ENCODE results near the gene FMNL2.
A peak's percentile ranks its signal among the peaks of the same experiment; 100 is the strongest.
"Not testable (repeated sequence)": the region's sequence is repeated elsewhere in the genome, so short reads cannot be mapped to it uniquely, and the experiment has no call there.

The FMNL2 gene

GRCh38 chr2:152468899-152469692 lies 134.1 kb downstream of the FMNL2 start:
- DNase-seq (ENCODE audit: insufficient read length), result no peak
- peak; percentile 49; the same call in 1 of the 2 replicates for TF ChIP-seq POLR2A (IDR thresholded peaks at IDR 0.05; ENCODE audit: low read depth, low read length)
- TF ChIP-seq POLR2AphosphoS5 (IDR thresholded peaks at IDR 0.05; ENCODE audit: low read depth, low read length), result no peak
- peak; percentile 78 for FAIRE-seq

GRCh38 chr2:152470861-152471854 lies 136.2 kb downstream of the FMNL2 start:
- FAIRE-seq (peak; percentile 33), DNase-seq (ENCODE audit: insufficient read length) (no peak)

DNA sequence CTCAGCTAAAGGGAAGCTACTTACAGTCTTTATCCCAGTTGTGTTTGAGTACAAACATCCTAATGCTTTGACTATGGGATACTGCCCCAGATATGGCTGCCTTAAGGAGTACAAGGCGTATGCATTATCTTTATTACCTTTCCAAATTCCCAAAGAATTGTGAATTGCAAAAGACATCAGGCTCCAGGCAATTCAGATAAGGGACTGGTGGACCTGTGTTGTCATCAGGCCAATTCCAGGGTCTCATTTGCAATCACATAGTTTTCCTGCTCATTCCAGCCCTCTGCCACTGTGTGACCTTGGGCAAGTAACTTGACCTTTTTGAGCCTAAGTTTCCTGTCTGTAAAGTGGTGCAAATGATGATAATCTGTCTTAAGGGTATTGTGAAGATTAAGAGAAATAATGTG lies 137.5 kb downstream of the FMNL2 start:
- FAIRE-seq, result no peak
- no peak for DNase-seq (ENCODE audit: insufficient read length)
- TF ChIP-seq POLR2AphosphoS5 (IDR thresholded peaks at IDR 0.05; ENCODE audit: low read depth, low read length) (no peak), TAF1 (IDR thresholded peaks at IDR 0.05; ENCODE audit: borderline replicate concordance, low read depth, low read length) (no peak), POLR2A (IDR thresholded peaks at IDR 0.05; ENCODE audit: low read depth, low read length) (no peak)

More at GRCh38 chr2:152470861-152471854, 136.2 kb downstream of the FMNL2 start:
- TF ChIP-seq TAF1 (IDR thresholded peaks at IDR 0.05; ENCODE audit: borderline replicate concordance, low read depth, low read length) (no peak), POLR2A (IDR thresholded peaks at IDR 0.05; ENCODE audit: low read depth, low read length) (no peak), POLR2AphosphoS5 (IDR thresholded peaks at IDR 0.05; ENCODE audit: low read depth, low read length) (no peak)

GRCh38 chr2:152473151-152473857 lies 138.3 kb downstream of the FMNL2 start:
- TF ChIP-seq POLR2A (IDR thresholded peaks at IDR 0.05; ENCODE audit: low read depth, low read length) (no peak), POLR2AphosphoS5 (IDR thresholded peaks at IDR 0.05; ENCODE audit: low read depth, low read length) (no peak), TAF1 (IDR thresholded peaks at IDR 0.05; ENCODE audit: borderline replicate concordance, low read depth, low read length) (no peak)
- no peak for FAIRE-seq

GRCh38 chr2:152474523-152474922 lies 139.5 kb downstream of the FMNL2 start:
- not testable (repeated sequence) for DNase-seq (ENCODE audit: insufficient read length)
- FAIRE-seq, result peak; percentile 63

More at GRCh38 chr2:152473151-152473857, 138.3 kb downstream of the FMNL2 start:
- no peak for DNase-seq (ENCODE audit: insufficient read length)

GRCh38 chr2:152475982-152476381 lies 141.0 kb downstream of the FMNL2 start:
- DNase-seq (ENCODE audit: insufficient read length) (no peak), FAIRE-seq (no peak)
- TF ChIP-seq TAF1 (IDR thresholded peaks at IDR 0.05; ENCODE audit: borderline replicate concordance, low read depth, low read length) (no peak), POLR2AphosphoS5 (IDR thresholded peaks at IDR 0.05; ENCODE audit: low read depth, low read length) (no peak), POLR2A (IDR thresholded peaks at IDR 0.05; ENCODE audit: low read depth, low read length) (no peak)

DNA sequence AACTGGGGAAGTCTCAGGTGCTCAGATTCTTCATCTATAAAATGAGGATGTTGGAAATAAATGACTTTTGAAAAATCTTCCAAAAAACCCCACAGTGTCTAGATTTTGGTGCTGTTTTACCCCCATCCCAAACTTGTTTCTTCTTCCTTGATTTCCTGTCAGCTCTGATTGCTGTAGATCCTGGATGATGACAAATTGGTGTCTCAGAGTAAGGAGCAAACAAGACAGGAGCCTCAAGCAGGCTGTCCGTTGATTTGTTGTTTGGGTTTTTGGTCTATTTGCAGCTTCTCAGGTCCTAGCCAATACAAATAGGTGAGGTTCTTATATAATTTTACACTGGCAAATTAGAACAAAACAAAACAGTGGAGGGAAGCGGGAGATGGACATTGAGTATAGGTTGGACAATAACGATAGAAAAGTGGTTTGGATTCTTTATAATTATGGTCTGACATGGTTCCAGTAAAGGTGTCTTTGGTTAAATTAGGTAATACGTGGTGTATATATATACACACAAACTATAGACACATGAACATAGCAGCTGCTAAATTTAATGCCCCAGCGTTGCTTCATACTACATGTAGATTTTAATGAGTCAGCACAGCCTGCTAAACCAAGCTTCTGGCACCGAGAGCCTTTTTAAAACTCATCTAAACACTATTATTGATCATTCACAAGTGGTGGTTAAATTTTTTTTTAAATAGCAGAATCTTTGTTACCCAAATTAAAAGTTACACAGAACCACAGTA lies 142.5 kb downstream of the FMNL2 start:
- FAIRE-seq (no peak), DNase-seq (ENCODE audit: insufficient read length) (no peak)
- no peak for TF ChIP-seq POLR2A (IDR thresholded peaks at IDR 0.05; ENCODE audit: low read depth, low read length)
- no peak for TF ChIP-seq POLR2AphosphoS5 (IDR thresholded peaks at IDR 0.05; ENCODE audit: low read depth, low read length)
- TF ChIP-seq TAF1 (IDR thresholded peaks at IDR 0.05; ENCODE audit: borderline replicate concordance, low read depth, low read length), result no peak

DNA sequence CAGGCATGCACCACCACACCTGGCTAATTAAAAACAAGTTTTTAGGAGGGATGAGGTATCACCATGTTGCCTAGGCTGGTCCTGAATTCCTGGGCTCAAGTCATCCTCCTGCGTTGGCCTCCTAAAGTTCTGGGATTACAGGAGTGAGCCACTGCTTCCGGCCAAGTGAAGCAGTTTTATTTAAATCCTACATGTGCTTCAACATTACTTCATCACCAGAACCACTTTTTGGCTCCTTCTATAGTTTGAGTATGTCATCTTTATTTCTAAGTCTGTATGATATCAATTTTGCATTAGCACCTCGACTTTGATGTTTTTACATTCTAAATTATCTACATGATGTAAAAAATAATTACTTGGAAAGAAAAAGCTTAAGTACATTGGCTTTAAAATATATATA lies 144.3 kb downstream of the FMNL2 start:
- TF ChIP-seq POLR2A (IDR thresholded peaks at IDR 0.05; ENCODE audit: low read depth, low read length) (no peak), TAF1 (IDR thresholded peaks at IDR 0.05; ENCODE audit: borderline replicate concordance, low read depth, low read length) (no peak), POLR2AphosphoS5 (IDR thresholded peaks at IDR 0.05; ENCODE audit: low read depth, low read length) (no peak)
- peak; percentile 76 for FAIRE-seq
- no peak for DNase-seq (ENCODE audit: insufficient read length)

GRCh38 chr2:152480821-152481399 lies 145.9 kb downstream of the FMNL2 start:
- TF ChIP-seq POLR2A (IDR thresholded peaks at IDR 0.05; ENCODE audit: low read depth, low read length) (no peak), POLR2AphosphoS5 (IDR thresholded peaks at IDR 0.05; ENCODE audit: low read depth, low read length) (no peak), TAF1 (IDR thresholded peaks at IDR 0.05; ENCODE audit: borderline replicate concordance, low read depth, low read length) (no peak)
- DNase-seq (ENCODE audit: insufficient read length) (no peak), FAIRE-seq (no peak)

DNA sequence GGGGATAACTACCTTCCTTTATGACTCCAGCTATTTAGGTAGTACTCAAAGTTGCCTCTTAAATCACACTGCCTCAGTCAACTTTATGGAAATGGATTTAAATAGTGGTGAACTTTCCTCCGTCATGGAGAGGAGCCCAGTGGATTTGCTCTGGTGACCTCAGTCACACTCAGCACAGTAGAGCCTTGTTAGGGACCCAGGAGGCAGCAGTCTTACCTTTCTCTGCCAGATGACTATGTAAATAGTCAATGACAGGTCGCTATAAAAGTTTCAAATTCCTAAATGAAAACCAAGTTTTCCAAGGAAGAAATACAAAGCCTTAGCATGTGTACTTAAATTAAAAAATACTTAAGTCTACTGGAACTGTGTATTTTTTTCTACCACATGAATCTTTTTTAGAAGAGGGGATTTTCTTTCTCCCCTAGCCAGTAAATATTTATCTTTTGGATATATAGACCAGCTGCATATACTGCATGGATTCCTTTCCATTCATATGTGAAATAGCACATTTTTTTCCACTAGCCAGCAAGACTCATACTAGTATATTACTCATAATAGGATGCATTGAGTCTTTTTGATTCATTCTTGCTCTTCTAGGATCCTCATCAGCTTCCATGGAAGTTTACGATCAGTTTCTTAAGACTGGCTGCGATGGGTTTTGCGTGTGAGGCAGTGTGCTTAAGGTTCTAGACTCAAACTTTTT lies 147.1 kb downstream of the FMNL2 start:
- FAIRE-seq (no peak), DNase-seq (ENCODE audit: insufficient read length) (no peak)
- TF ChIP-seq TAF1 (IDR thresholded peaks at IDR 0.05; ENCODE audit: borderline replicate concordance, low read depth, low read length) (no peak), POLR2A (IDR thresholded peaks at IDR 0.05; ENCODE audit: low read depth, low read length) (no peak)
